GM12801 (cell line): Measurements from ENCODE around the gene CXCR4.

ENCODE experiments used
- CTCF ChIP-seq: IDR thresholded peaks from one replicate; pipeline ENCODE4 v1.5.1; 2011; ENCODE audit warnings: control low read depth; ENCODE audit not compliant: insufficient read length; ENCODE audit errors: extremely low read depth

The CXCR4 gene

GRCh38 chr2:136067897-136068580 lies 49.9 kb downstream of the CXCR4 start:
- TF ChIP-seq CTCF, result no peak

- no peak for TF ChIP-seq CTCF
Measured at GRCh38 chr2:136067459-136067858, 50.5 kb downstream of the CXCR4 start.

GRCh38 chr2:136065907-136066306 lies 52.0 kb downstream of the CXCR4 start:
- no peak for TF ChIP-seq CTCF

GRCh38 chr2:136065384-136065783 lies 52.6 kb downstream of the CXCR4 start:
- no peak for TF ChIP-seq CTCF
